ENCODE measurements around the gene MRTFA.
"Not testable (repeated sequence)": the region's sequence is repeated elsewhere in the genome, so short reads cannot be mapped to it uniquely, and the experiment has no call there.

DNA sequence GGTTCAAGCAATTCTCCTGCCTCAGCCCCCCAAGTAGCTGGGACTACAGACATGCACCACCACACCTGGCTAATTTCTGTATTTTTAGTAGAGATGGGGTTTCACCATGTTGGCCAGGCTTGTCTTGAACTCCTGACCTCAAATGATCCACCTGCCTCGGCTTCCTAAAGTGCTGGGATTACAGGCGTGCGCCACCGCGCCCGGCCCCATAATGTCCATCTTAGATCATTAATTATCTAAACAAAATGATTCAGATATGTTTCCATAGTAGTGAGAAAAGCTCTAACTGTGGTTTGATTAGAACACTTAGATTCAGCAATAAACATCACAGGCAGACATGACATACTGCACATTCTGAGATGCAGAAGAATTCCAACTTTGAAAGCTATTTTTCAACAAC lies 106.1 kb downstream of the MRTFA start:
- TF ChIP-seq, protein P1, sequence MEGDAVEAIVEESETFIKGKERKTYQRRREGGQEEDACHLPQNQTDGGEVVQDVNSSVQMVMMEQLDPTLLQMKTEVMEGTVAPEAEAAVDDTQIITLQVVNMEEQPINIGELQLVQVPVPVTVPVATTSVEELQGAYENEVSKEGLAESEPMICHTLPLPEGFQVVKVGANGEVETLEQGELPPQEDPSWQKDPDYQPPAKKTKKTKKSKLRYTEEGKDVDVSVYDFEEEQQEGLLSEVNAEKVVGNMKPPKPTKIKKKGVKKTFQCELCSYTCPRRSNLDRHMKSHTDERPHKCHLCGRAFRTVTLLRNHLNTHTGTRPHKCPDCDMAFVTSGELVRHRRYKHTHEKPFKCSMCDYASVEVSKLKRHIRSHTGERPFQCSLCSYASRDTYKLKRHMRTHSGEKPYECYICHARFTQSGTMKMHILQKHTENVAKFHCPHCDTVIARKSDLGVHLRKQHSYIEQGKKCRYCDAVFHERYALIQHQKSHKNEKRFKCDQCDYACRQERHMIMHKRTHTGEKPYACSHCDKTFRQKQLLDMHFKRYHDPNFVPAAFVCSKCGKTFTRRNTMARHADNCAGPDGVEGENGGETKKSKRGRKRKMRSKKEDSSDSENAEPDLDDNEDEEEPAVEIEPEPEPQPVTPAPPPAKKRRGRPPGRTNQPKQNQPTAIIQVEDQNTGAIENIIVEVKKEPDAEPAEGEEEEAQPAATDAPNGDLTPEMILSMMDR (IDR thresholded peaks at IDR 0.05), result not testable (repeated sequence)
- TF ChIP-seq POLR2A, POLR2AphosphoS5, EP300 (IDR thresholded peaks at IDR 0.05): not testable (repeated sequence)
